Testis (tissue), 3 donors: ENCODE results near the gene ARL17B. TPM values are rescaled to one million over a fixed set of nuclear protein-coding genes. Genes with fewer than 3 reads are reported as not detected.
A peak's percentile ranks its signal among the peaks of the same experiment; 100 is the strongest.
"Not testable (repeated sequence)": the region's sequence is repeated elsewhere in the genome, so short reads cannot be mapped to it uniquely, and the experiment has no call there.

Source experiments
- DNase-seq: peaks from one replicate; pipeline ENCODE4 v3.0.0-alpha.2; 2019
- H3K27ac ChIP-seq, 2 donors: fragments of 200-600 bp; sonication (generic); one replicate each; pipeline ENCODE4 v1.5.1; 2019
- H3K27me3 ChIP-seq: fragments of 200-600 bp; sonication (generic); one replicate; pipeline ENCODE4 v1.5.1; 2019
- H3K36me3 ChIP-seq: fragments of 200-600 bp; sonication (generic); one replicate; pipeline ENCODE4 v1.5.1; 2017; ENCODE audit warnings: low read depth; ENCODE audit errors: missing control alignments
- H3K4me1 ChIP-seq: fragments of 200-600 bp; sonication (generic); one replicate; pipeline ENCODE4 v1.5.1; 2019
- H3K4me3 ChIP-seq, 2 donors: fragments of 200-600 bp; sonication (generic); one replicate each; pipeline ENCODE4 v1.5.1; 2017 to 2019
- H3K9me3 ChIP-seq: fragments of 200-600 bp; sonication (generic); one replicate; pipeline ENCODE4 v1.5.1; 2017
- CTCF ChIP-seq, 3 experiments: fragments of 450-650 bp in 2 of 3; fragments of 200-600 bp in 1 of 3; sonication (generic) in 1 of 3; IDR thresholded peaks; one replicate each; pipeline ENCODE4 v1.5.1; 2016 to 2019; ENCODE audit warnings: antibody characterized with exemption in 3 of 3, mild to moderate bottlenecking in 2 of 3, moderate library complexity in 1 of 3
- POLR2A ChIP-seq: fragments of 450-650 bp; IDR thresholded peaks from one replicate; pipeline ENCODE4 v1.6.1; 2017; ENCODE audit warnings: antibody characterized with exemption, mild to moderate bottlenecking, moderate library complexity
- WGBS, 2 donors: methylation state at CpG; one replicate each; pipeline ENCODE4 v1.1.5; 2018; 5-methylcytosine and 5-hydroxymethylcytosine counted together
- intact Hi-C: fragments of 100-400 bp; cut with DNase I; formaldehyde crosslinking; loops from one replicate; pipeline ENCODE4 v1.15.1; 2023; ENCODE audit warnings: low total_unique reads
- polyA plus RNA-seq: library from polyadenylated mRNA; stranded (reverse); fragments of 350-450 nt; fragmentation: Illumina TruSeq; extraction: RNeasy Lipid Tissue Mini Kit (QIAGEN cat#74804); gene quantifications from one replicate; pipeline ENCODE4 v1.2.3, GENCODE V29; 2014; ENCODE audit warnings: low read depth, low replicate concordance; ENCODE audit not compliant: insufficient read depth
- total RNA-seq, 2 donors: library from RNA; depleted of rRNA; stranded (reverse); fragments of >200 nt; gene quantifications; one replicate each; pipeline ENCODE4 v1.2.3, GENCODE V29; 2016

The ARL17B gene
- total and polyA plus RNA-seq, 3 donors from 2014 or later, result 4.0 to 17.8 (median 8.8) TPM

GRCh38 chr17:46286764-46287221 lies 74.8 kb downstream of the ARL17B start:
- H3K27ac ChIP-seq, H3K4me1 ChIP-seq, H3K27me3 ChIP-seq, H3K36me3 ChIP-seq, intact Hi-C loops, H3K9me3 ChIP-seq, H3K4me3 ChIP-seq: not testable (repeated sequence)
- peak; percentile 48 to 71 (median 70) for TF ChIP-seq CTCF (IDR thresholded peaks at IDR 0.05)
- 13 to 17% methylated on average over 3 of the region's 3 CpGs for WGBS, 2 donors
- DNase-seq, result peak; percentile 59

- H3K4me1 ChIP-seq, H3K27ac ChIP-seq, intact Hi-C loops, H3K27me3 ChIP-seq, H3K36me3 ChIP-seq, H3K4me3 ChIP-seq, DNase-seq, H3K9me3 ChIP-seq: not testable (repeated sequence)
- 73 to 82% methylated on average over 2 of the region's 2 CpGs for WGBS, 2 donors
Measured at GRCh38 chr17:46285500-46285899, 76.1 kb downstream of the ARL17B start.

GRCh38 chr17:46284467-46284866 lies 77.1 kb downstream of the ARL17B start:
- H3K4me1 ChIP-seq, H3K27me3 ChIP-seq, H3K27ac ChIP-seq, DNase-seq, H3K36me3 ChIP-seq, H3K9me3 ChIP-seq, intact Hi-C loops, H3K4me3 ChIP-seq: not testable (repeated sequence)
- 82 to 91% methylated on average over 1 of the region's 1 CpG for WGBS, 2 donors

- intact Hi-C loops, H3K4me3 ChIP-seq, H3K4me1 ChIP-seq: not testable (repeated sequence)
Measured at GRCh38 chr17:46282635-46283034, 78.9 kb downstream of the ARL17B start.

GRCh38 chr17:46281336-46281735 lies 80.2 kb downstream of the ARL17B start:
- H3K27ac ChIP-seq, DNase-seq, intact Hi-C loops, H3K4me3 ChIP-seq, H3K4me1 ChIP-seq, H3K27me3 ChIP-seq, H3K36me3 ChIP-seq, H3K9me3 ChIP-seq: not testable (repeated sequence)
- WGBS, 2 donors, result 93 to 94% methylated on average over 4 of the region's 4 CpGs

More at GRCh38 chr17:46282635-46283034, 78.9 kb downstream of the ARL17B start:
- H3K9me3 ChIP-seq, H3K27me3 ChIP-seq, DNase-seq, H3K27ac ChIP-seq, H3K36me3 ChIP-seq: not testable (repeated sequence)
- 77 to 95% methylated on average over 7 to 12 of the region's 12 CpGs for WGBS, 2 donors

- intact Hi-C loops, result loop anchor here (10.0 kb wide), 1 partner anchor 272 kb away; no protein-coding TSS in a partner anchor
- H3K36me3 ChIP-seq, H3K9me3 ChIP-seq, H3K27ac ChIP-seq, H3K4me3 ChIP-seq, H3K4me1 ChIP-seq, DNase-seq, H3K27me3 ChIP-seq: not testable (repeated sequence)
- 74 to 89% methylated on average over 3 of the region's 3 CpGs for WGBS, 2 donors
Measured at GRCh38 chr17:46276728-46277479, 84.7 kb downstream of the ARL17B start.

GRCh38 chr17:46274238-46274637 lies 87.3 kb downstream of the ARL17B start:
- Histone ChIP-seq H3K27ac (no peak overlapping the region), H3K4me1 (no peaks in the 10 kb centered on the region), H3K4me3 (no peak overlapping the region), H3K27me3 (no peaks in the 10 kb centered on the region), H3K36me3 (no peaks in the 10 kb centered on the region), H3K9me3 (no peaks in the 10 kb centered on the region)
- TF ChIP-seq POLR2A (no peak), CTCF (IDR thresholded peaks at IDR 0.05) (no peak)
- intact Hi-C loops, result loop anchor here (10.0 kb wide), 1 partner anchor 269 kb away; no protein-coding TSS in a partner anchor
- no peak for DNase-seq
- WGBS, 2 donors, result 65 to 73% methylated on average over 3 of the region's 3 CpGs
